Cardiac fibroblast (primary cell): Measurements from ENCODE around the gene CCDC73.

Source experiments
- DNase-seq, 2 donors: peaks; one replicate each; pipeline versions ENCODE4 v3.0.0 to v3.0.0-alpha.2; 2010; ENCODE audit warnings: low read depth in 2 of 2
- H3K4me3 ChIP-seq, 2 donors: replicated peaks in 1 of 2; 1 replicate in 1 of 2; 2 replicates in 1 of 2; pipeline ENCODE4 v1.5.1; 2011; ENCODE audit warnings: low read depth in 2 of 2, low read length in 2 of 2, mild to moderate bottlenecking in 2 of 2, moderate library complexity in 1 of 2
- TF ChIP-seq, protein P1 (sequence below): IDR thresholded peaks from one replicate; pipeline ENCODE4 v1.5.1; 2011; ENCODE audit warnings: low read depth, mild to moderate bottlenecking, low read length, inconsistent platforms

Gene CCDC73

GRCh38 chr11:32833921-32834320 lies 39.5 kb upstream of the CCDC73 start:
- no peak for DNase-seq
- TF ChIP-seq, protein P1, sequence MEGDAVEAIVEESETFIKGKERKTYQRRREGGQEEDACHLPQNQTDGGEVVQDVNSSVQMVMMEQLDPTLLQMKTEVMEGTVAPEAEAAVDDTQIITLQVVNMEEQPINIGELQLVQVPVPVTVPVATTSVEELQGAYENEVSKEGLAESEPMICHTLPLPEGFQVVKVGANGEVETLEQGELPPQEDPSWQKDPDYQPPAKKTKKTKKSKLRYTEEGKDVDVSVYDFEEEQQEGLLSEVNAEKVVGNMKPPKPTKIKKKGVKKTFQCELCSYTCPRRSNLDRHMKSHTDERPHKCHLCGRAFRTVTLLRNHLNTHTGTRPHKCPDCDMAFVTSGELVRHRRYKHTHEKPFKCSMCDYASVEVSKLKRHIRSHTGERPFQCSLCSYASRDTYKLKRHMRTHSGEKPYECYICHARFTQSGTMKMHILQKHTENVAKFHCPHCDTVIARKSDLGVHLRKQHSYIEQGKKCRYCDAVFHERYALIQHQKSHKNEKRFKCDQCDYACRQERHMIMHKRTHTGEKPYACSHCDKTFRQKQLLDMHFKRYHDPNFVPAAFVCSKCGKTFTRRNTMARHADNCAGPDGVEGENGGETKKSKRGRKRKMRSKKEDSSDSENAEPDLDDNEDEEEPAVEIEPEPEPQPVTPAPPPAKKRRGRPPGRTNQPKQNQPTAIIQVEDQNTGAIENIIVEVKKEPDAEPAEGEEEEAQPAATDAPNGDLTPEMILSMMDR = no peak
- H3K4me3 ChIP-seq = no peak overlapping the region

DNA sequence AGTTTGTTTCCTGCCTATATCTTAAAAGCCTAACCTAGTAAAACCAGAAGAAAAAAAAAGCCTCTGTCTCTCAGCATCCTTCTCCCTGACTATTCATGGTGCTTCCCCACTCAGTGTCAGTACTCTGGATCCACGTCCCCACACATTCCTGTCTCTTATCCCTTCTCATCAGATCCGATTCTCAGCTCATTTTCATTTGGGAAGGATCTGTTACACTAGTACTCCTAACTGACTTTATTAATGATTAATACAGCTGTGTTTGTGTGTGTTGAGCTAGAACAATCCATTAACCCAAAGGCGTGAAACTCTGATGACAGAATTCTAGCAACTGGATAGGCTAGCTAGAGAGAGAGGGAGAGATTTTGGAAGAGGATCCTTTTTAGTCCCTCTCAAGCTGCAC lies 36.8 kb upstream of the CCDC73 start:
- DNase-seq = no peak
- TF ChIP-seq, protein P1 = no peak
- H3K4me3 ChIP-seq = no peak overlapping the region

GRCh38 chr11:32830796-32831195 lies 36.3 kb upstream of the CCDC73 start:
- no peak for DNase-seq
- TF ChIP-seq, protein P1 = no peak
- H3K4me3 ChIP-seq = no peak overlapping the region

- H3K4me3 ChIP-seq = peak overlapping the region; percentile 52 to 57
- peak; percentile 17 to 22 for DNase-seq
- TF ChIP-seq, protein P1 = no peak
These were observed 35.9 kb upstream of the CCDC73 start for GRCh38 chr11:32830413-32830738.

DNA sequence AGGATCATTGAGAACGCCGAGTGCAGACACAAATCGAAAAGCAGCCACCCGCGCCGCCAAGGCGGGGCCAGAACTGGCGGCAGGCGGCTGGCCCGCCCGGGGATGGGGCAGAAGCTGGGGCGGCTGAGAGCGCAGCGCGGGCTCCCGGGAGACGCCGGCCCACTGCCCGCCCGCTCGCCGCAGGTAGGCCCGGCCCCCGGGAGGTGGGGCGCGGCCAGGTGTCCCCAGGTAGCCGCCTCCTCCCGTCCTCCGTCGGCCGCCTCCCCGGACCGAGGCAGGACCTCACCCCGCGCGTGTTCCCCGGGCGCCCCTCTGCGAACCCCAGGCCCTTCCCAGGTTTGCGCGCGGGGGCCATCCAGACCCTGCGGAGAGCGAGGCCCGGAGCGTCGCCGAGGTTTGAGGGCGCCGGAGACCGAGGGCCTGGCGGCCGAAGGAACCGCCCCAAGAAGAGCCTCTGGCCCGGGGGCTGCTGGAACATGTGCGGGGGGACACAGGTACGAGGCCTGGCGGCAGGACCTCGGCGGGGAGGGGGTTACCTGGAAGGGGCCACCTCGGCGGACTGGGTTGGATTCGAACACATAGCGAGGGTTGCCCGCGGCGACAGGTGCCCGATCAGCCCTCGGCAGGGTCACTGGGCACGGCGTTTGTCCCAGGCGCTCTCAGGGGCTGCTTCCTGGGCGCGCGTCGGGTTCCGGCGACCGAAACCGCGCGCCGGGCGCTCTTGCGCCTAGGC lies 35.4 kb upstream of the CCDC73 start, which contains the start of gene PRRG4:
PRRG4 (plus strand) TSS at position 248 of the 733 bp plus-strand sequence. CDS start 603 bp downstream, outside the sequence.
- H3K4me3 ChIP-seq = peak within 1 kb of the TSS; percentile 52 to 57
- peak; percentile 37 to 41 for DNase-seq
- TF ChIP-seq, protein P1 = no peak

GRCh38 chr11:32829157-32829679 lies 34.8 kb upstream of the CCDC73 start:
- no peak for DNase-seq
- TF ChIP-seq, protein P1 = no peak
- H3K4me3 ChIP-seq = peak overlapping the region; percentile 52 to 57
